SHP77 treated with DMSO at 0.1 percent for 48 hours (cell line): ENCODE results near the gene BLMH.

Experiments used
- DNase-seq: peaks from one replicate; lab custom pipeline; 2025; lab: John Stamatoyannopoulos, UW

The BLMH gene

DNA sequence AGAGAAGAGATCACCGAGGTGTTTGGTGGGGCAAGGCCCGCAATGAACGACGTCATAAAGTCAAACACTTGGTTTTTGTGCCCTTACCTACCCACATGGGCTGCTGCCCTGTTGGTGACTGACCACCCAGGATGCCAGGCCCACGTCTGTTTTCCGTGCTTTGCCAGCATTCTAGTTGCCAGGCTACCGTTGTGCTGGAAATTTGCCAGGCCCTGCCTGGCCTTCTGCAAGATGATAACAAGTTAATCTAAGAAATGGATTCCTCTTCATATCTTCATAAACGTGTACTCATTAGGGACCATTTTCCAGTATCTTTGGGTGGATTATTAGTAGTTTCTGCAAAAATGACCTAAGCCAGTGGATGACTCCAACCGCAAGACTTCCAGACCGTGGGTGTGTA lies 91.6 kb downstream of the BLMH start:
- no peak for DNase-seq

- no peak for DNase-seq
Observed at GRCh38 chr17:30199600-30199999, 92.1 kb downstream of the BLMH start.
